ENCODE data around the gene SPOCK1. TPM values are rescaled to one million over a fixed set of nuclear protein-coding genes. Genes with fewer than 3 reads are reported as not detected.

The SPOCK1 gene
- total and polyA plus RNA-seq, 2 experiments from 2014 or later = 268 to 471 TPM

- Histone ChIP-seq H3K27ac (no peak overlapping the region), H3K36me3 (ENCODE audit: low read depth) (no peaks in the 10 kb centered on the region), H3K9me3 (ENCODE audit: low read depth) (no peaks in the 10 kb centered on the region), H3K27me3 (replicated peaks; ENCODE audit: insufficient read depth) (no peaks in the 10 kb centered on the region), H3K9me2 (ENCODE audit: insufficient read depth) (no peaks in the 10 kb centered on the region), H3K4me1 (ENCODE audit: insufficient read depth) (0 out of 2 replicates have a peak, but pooled peaks cover 9% of the 10 kb centered on the region), H4K20me1 (ENCODE audit: insufficient read depth) (peaks cover 6% of the 10 kb centered on the region; the same call in 1 of the 2 replicates), H3F3A (ENCODE audit: insufficient read depth) (0 out of 2 replicates have a peak, but pooled peaks cover 4% of the 10 kb centered on the region), H2AFZ (no peak overlapping the region), H3K9ac (no peak overlapping the region), H3K79me2 (ENCODE audit: insufficient read depth) (peaks cover 94% of the 10 kb centered on the region), H3K4me3 (no peak overlapping the region), H3K4me2 (ENCODE audit: unreplicated experiment) (no peak overlapping the region)
- no peak for DNase-seq
- TF ChIP-seq EZH2 (IDR thresholded peaks at IDR 0.05; ENCODE audit: insufficient read depth, poor library complexity, severe bottlenecking) = no peak
- no peak for TF ChIP-seq EZH2phosphoT487 (IDR thresholded peaks at IDR 0.05; ENCODE audit: insufficient read depth, low read depth)
- in situ Hi-C loops (cut with MboI) = no loop called here
- WGBS, 2 experiments (ENCODE audit: low coverage in 1 of 2, low lambda C conversion rate in 2 of 2, missing lambda C conversion rate in 2 of 2) = 96 to 98% methylated on average over 2 of the region's 2 CpGs
These were observed 215.3 kb downstream of the SPOCK1 start for GRCh38 chr5:137283801-137284200.

GRCh38 chr5:137282216-137282615 lies 216.9 kb downstream of the SPOCK1 start:
- H3K9ac ChIP-seq = no peak overlapping the region
- no peak overlapping the region for H3K27ac ChIP-seq
- H3K27me3 ChIP-seq (replicated peaks; ENCODE audit: insufficient read depth) = no peaks in the 10 kb centered on the region
- 0 out of 2 replicates have a peak, but pooled peaks cover 9% of the 10 kb centered on the region for H3K4me1 ChIP-seq (ENCODE audit: insufficient read depth)
- peaks cover 94% of the 10 kb centered on the region for H3K79me2 ChIP-seq (ENCODE audit: insufficient read depth)
- no peak overlapping the region for H2AFZ ChIP-seq
- peaks cover 6% of the 10 kb centered on the region; the same call in 1 of the 2 replicates for H4K20me1 ChIP-seq (ENCODE audit: insufficient read depth)
- H3K4me3 ChIP-seq = no peak overlapping the region
- no peaks in the 10 kb centered on the region for H3K36me3 ChIP-seq (ENCODE audit: low read depth)
- no peak for DNase-seq
- WGBS, 2 experiments (ENCODE audit: low coverage in 1 of 2, low lambda C conversion rate in 2 of 2, missing lambda C conversion rate in 2 of 2) = 89 to 97% methylated on average over 5 of the region's 5 CpGs
- no peaks in the 10 kb centered on the region for H3K9me3 ChIP-seq (ENCODE audit: low read depth)
- TF ChIP-seq EZH2 (IDR thresholded peaks at IDR 0.05; ENCODE audit: insufficient read depth, poor library complexity, severe bottlenecking) = no peak
- TF ChIP-seq EZH2phosphoT487 (IDR thresholded peaks at IDR 0.05; ENCODE audit: insufficient read depth, low read depth) = no peak
- no peaks in the 10 kb centered on the region for H3K9me2 ChIP-seq (ENCODE audit: insufficient read depth)
- in situ Hi-C loops (cut with MboI) = no loop called here
- H3F3A ChIP-seq (ENCODE audit: insufficient read depth) = 0 out of 2 replicates have a peak, but pooled peaks cover 4% of the 10 kb centered on the region
- no peak overlapping the region for H3K4me2 ChIP-seq (ENCODE audit: unreplicated experiment)

GRCh38 chr5:137281201-137281600 lies 217.9 kb downstream of the SPOCK1 start:
- Histone ChIP-seq H3K9ac (no peak overlapping the region), H3K4me1 (ENCODE audit: insufficient read depth) (0 out of 2 replicates have a peak, but pooled peaks cover 9% of the 10 kb centered on the region), H3K79me2 (ENCODE audit: insufficient read depth) (peaks cover 94% of the 10 kb centered on the region), H3K9me3 (ENCODE audit: low read depth) (no peaks in the 10 kb centered on the region), H3K4me2 (ENCODE audit: unreplicated experiment) (no peak overlapping the region), H4K20me1 (ENCODE audit: insufficient read depth) (peaks cover 7% of the 10 kb centered on the region; the same call in 1 of the 2 replicates), H3K36me3 (ENCODE audit: low read depth) (no peaks in the 10 kb centered on the region), H3K9me2 (ENCODE audit: insufficient read depth) (no peaks in the 10 kb centered on the region), H3K27me3 (replicated peaks; ENCODE audit: insufficient read depth) (no peaks in the 10 kb centered on the region), H3K4me3 (no peak overlapping the region), H3K27ac (no peak overlapping the region), H3F3A (ENCODE audit: insufficient read depth) (0 out of 2 replicates have a peak, but pooled peaks cover 4% of the 10 kb centered on the region), H2AFZ (no peak overlapping the region)
- 90 to 97% methylated on average over 1 of the region's 1 CpG for WGBS, 2 experiments (ENCODE audit: low coverage in 1 of 2, low lambda C conversion rate in 2 of 2, missing lambda C conversion rate in 2 of 2)
- DNase-seq = no peak
- TF ChIP-seq EZH2 (IDR thresholded peaks at IDR 0.05; ENCODE audit: insufficient read depth, poor library complexity, severe bottlenecking) = no peak
- no peak for TF ChIP-seq EZH2phosphoT487 (IDR thresholded peaks at IDR 0.05; ENCODE audit: insufficient read depth, low read depth)
- in situ Hi-C loops (cut with MboI) = no loop called here

GRCh38 chr5:137280656-137281055 lies 218.5 kb downstream of the SPOCK1 start:
- Histone ChIP-seq H3K79me2 (ENCODE audit: insufficient read depth) (peaks cover 90% of the 10 kb centered on the region), H3K36me3 (ENCODE audit: low read depth) (no peaks in the 10 kb centered on the region), H3K27me3 (replicated peaks; ENCODE audit: insufficient read depth) (no peaks in the 10 kb centered on the region), H3K9me2 (ENCODE audit: insufficient read depth) (no peaks in the 10 kb centered on the region), H3K9me3 (ENCODE audit: low read depth) (no peaks in the 10 kb centered on the region), H3K4me1 (ENCODE audit: insufficient read depth) (0 out of 2 replicates have a peak, but pooled peaks cover 4% of the 10 kb centered on the region), H2AFZ (no peak overlapping the region), H4K20me1 (ENCODE audit: insufficient read depth) (peaks cover 8% of the 10 kb centered on the region; the same call in 1 of the 2 replicates), H3K4me2 (ENCODE audit: unreplicated experiment) (no peak overlapping the region), H3K9ac (no peak overlapping the region), H3K4me3 (no peak overlapping the region), H3K27ac (no peak overlapping the region), H3F3A (ENCODE audit: insufficient read depth) (0 out of 2 replicates have a peak, but pooled peaks cover 4% of the 10 kb centered on the region)
- WGBS, 2 experiments (ENCODE audit: low coverage in 1 of 2, low lambda C conversion rate in 2 of 2, missing lambda C conversion rate in 2 of 2) = 47 to 49% methylated on average over 3 of the region's 3 CpGs
- no peak for DNase-seq
- in situ Hi-C loops (cut with MboI) = no loop called here
- TF ChIP-seq EZH2phosphoT487 (IDR thresholded peaks at IDR 0.05; ENCODE audit: insufficient read depth, low read depth) (no peak), EZH2 (IDR thresholded peaks at IDR 0.05; ENCODE audit: insufficient read depth, poor library complexity, severe bottlenecking) (no peak)
